Trophoblast cell (in vitro differentiated cells and primary cell): Measurements from ENCODE around the gene CACNA1C.

Experiments used
- DNase-seq, 2 donors: peaks; one replicate each; pipeline ENCODE4 v3.0.0-alpha.2; 2016
- H2AFZ ChIP-seq: 2 replicates; pipeline ENCODE4 v1.6.1; 2013; ENCODE audit warnings: low read length, moderate library complexity, mild to moderate bottlenecking; ENCODE audit not compliant: insufficient read depth, poor library complexity
- H2AK5ac ChIP-seq: 2 replicates; pipeline ENCODE4 v1.6.1; 2013; ENCODE audit warnings: mild to moderate bottlenecking, low read length
- H2BK120ac ChIP-seq: 2 replicates; pipeline ENCODE4 v1.6.1; 2013; ENCODE audit warnings: low read length, mild to moderate bottlenecking, moderate library complexity; ENCODE audit not compliant: insufficient read depth, poor library complexity
- H2BK12ac ChIP-seq: 2 replicates; pipeline ENCODE4 v1.6.1; 2013; ENCODE audit warnings: mild to moderate bottlenecking, low read length, moderate library complexity
- H2BK5ac ChIP-seq: 2 replicates; pipeline ENCODE4 v1.6.1; 2013; ENCODE audit warnings: low read length, low read depth, moderate library complexity, mild to moderate bottlenecking; ENCODE audit not compliant: poor library complexity
- H3K14ac ChIP-seq: 2 replicates; pipeline ENCODE4 v1.6.1; 2013; ENCODE audit warnings: mild to moderate bottlenecking, low read length
- H3K18ac ChIP-seq: 2 replicates; pipeline ENCODE4 v1.6.1; 2013; ENCODE audit warnings: mild to moderate bottlenecking, low read length
- H3K23ac ChIP-seq: 2 replicates; pipeline ENCODE4 v1.6.1; 2013; ENCODE audit warnings: low read length
- H3K27ac ChIP-seq: 2 replicates; pipeline ENCODE4 v1.5.1; 2013; ENCODE audit warnings: low read depth, mild to moderate bottlenecking, inconsistent platforms, low read length, moderate library complexity
- H3K27me3 ChIP-seq: 2 replicates; pipeline ENCODE4 v1.6.1; 2013; ENCODE audit warnings: inconsistent platforms, mild to moderate bottlenecking, low read length, moderate library complexity; ENCODE audit not compliant: insufficient read depth
- H3K36me3 ChIP-seq, 2 experiments: 1 replicate in 1 of 2; 2 replicates in 1 of 2; pipeline ENCODE4 v1.6.1; 2013; ENCODE audit warnings: low read length in 2 of 2, mild to moderate bottlenecking in 2 of 2, moderate library complexity in 1 of 2; ENCODE audit not compliant: insufficient read depth in 2 of 2, control insufficient read depth in 1 of 2
- H3K4ac ChIP-seq: 2 replicates; pipeline ENCODE4 v1.6.1; 2013; ENCODE audit warnings: low read depth, mild to moderate bottlenecking, low read length, moderate library complexity
- H3K4me1 ChIP-seq, 2 experiments: 1 replicate in 1 of 2; 2 replicates in 1 of 2; pipeline ENCODE4 v1.6.1; 2013; ENCODE audit warnings: low read length in 2 of 2, mild to moderate bottlenecking in 2 of 2, moderate library complexity in 1 of 2; ENCODE audit not compliant: insufficient read depth in 2 of 2, control insufficient read depth in 1 of 2
- H3K4me2 ChIP-seq: 2 replicates; pipeline ENCODE4 v1.6.1; 2013; ENCODE audit warnings: inconsistent platforms, mild to moderate bottlenecking, low read length, moderate library complexity
- H3K4me3 ChIP-seq: 2 replicates; pipeline ENCODE4 v1.5.1; 2013; ENCODE audit warnings: mild to moderate bottlenecking, low read depth, low read length, inconsistent platforms
- H3K79me1 ChIP-seq: one replicate; pipeline ENCODE4 v1.6.1; 2013; ENCODE audit warnings: low read length
- H3K79me2 ChIP-seq: 2 replicates; pipeline ENCODE4 v1.6.1; 2013; ENCODE audit warnings: low read length, mild to moderate bottlenecking; ENCODE audit not compliant: control insufficient read depth, insufficient read depth, poor library complexity
- H3K9ac ChIP-seq: 2 replicates; pipeline ENCODE4 v1.6.1; 2013; ENCODE audit warnings: mild to moderate bottlenecking, low read length
- H3K9me3 ChIP-seq: 2 replicates; pipeline ENCODE4 v1.6.1; 2013; ENCODE audit warnings: low read depth, mild to moderate bottlenecking, control low read depth, inconsistent platforms, low read length; ENCODE audit not compliant: insufficient read depth
- H4K12ac ChIP-seq: 2 replicates; pipeline ENCODE4 v1.6.1; 2013; ENCODE audit warnings: low read depth, mild to moderate bottlenecking, low read length, moderate library complexity
- H4K8ac ChIP-seq: 2 replicates; pipeline ENCODE4 v1.6.1; 2013; ENCODE audit warnings: low read depth, mild to moderate bottlenecking, low read length, moderate library complexity
- H4K91ac ChIP-seq: one replicate; pipeline ENCODE4 v1.6.1; 2013; ENCODE audit warnings: low read depth, mild to moderate bottlenecking, low read length, moderate library complexity
- WGBS: extraction: QIAGEN DNeasy Blood & Tissue Kit; methylation state at CpG from one replicate; pipeline ENCODE4 v1.1.7; 2013; ENCODE audit warnings: missing lambda C conversion rate; ENCODE audit not compliant: insufficient read length, insufficient coverage; ENCODE audit errors: extremely low coverage; 5-methylcytosine and 5-hydroxymethylcytosine counted together

The CACNA1C gene

GRCh38 chr12:2300886-2301285, 248.1 kb downstream of the CACNA1C start:
- peaks cover 4% of the 10 kb centered on the region for H3K79me1 ChIP-seq
- no peak overlapping the region for H3K18ac ChIP-seq
- no peaks in the 10 kb centered on the region for H3K36me3 ChIP-seq
- no peak overlapping the region for H3K4me3 ChIP-seq
- no peak overlapping the region for H2BK120ac ChIP-seq
- no peak overlapping the region for H3K9ac ChIP-seq
- H3K14ac ChIP-seq = no peak overlapping the region
- H3K27ac ChIP-seq = no peak overlapping the region
- no CpG with 5 or more reads among the region's 11 CpGs for WGBS
- H3K4me2 ChIP-seq = no peak overlapping the region
- H3K27me3 ChIP-seq = no peaks in the 10 kb centered on the region
- peak overlapping the region; percentile 1 for H4K91ac ChIP-seq
- no peak overlapping the region for H3K23ac ChIP-seq
- no peak overlapping the region for H3K4ac ChIP-seq
- H2BK12ac ChIP-seq = peak overlapping the region; percentile 8
- H2AFZ ChIP-seq = no peak overlapping the region
- no peak overlapping the region for H4K8ac ChIP-seq
- H2BK5ac ChIP-seq = no peak overlapping the region
- H3K9me3 ChIP-seq = peaks cover 3% of the 10 kb centered on the region
- H4K12ac ChIP-seq = no peak overlapping the region
- peak overlapping the region; percentile 36 for H2AK5ac ChIP-seq
- H3K79me2 ChIP-seq = no peaks in the 10 kb centered on the region
- peaks cover 18 to 19% of the 10 kb centered on the region in 2 experiments for H3K4me1 ChIP-seq
- DNase-seq = no peak

- no peaks in the 10 kb centered on the region for H3K36me3 ChIP-seq
- no peaks in the 10 kb centered on the region for H3K79me2 ChIP-seq
- H3K9me3 ChIP-seq = peaks cover 3% of the 10 kb centered on the region
- H2AK5ac ChIP-seq = no peak overlapping the region
- WGBS = no CpG with 5 or more reads among the region's 14 CpGs
- no peak overlapping the region for H4K8ac ChIP-seq
- DNase-seq = peak in 1 of 2 donors; percentile 33
- H2AFZ ChIP-seq = no peak overlapping the region
- peak overlapping the region; percentile 36 for H2BK5ac ChIP-seq
- H3K4ac ChIP-seq = no peak overlapping the region
- H3K18ac ChIP-seq = no peak overlapping the region
- H2BK12ac ChIP-seq = no peak overlapping the region
- no peaks in the 10 kb centered on the region for H3K27me3 ChIP-seq
- H3K4me3 ChIP-seq = no peak overlapping the region
- no peak overlapping the region for H3K4me2 ChIP-seq
- no peak overlapping the region for H2BK120ac ChIP-seq
- H3K14ac ChIP-seq = no peak overlapping the region
- no peak overlapping the region for H4K91ac ChIP-seq
- peaks cover 15 to 18% of the 10 kb centered on the region in 2 experiments for H3K4me1 ChIP-seq
- peak overlapping the region; percentile 28 for H3K27ac ChIP-seq
- peaks cover 4% of the 10 kb centered on the region for H3K79me1 ChIP-seq
- H3K23ac ChIP-seq = no peak overlapping the region
- H3K9ac ChIP-seq = no peak overlapping the region
- no peak overlapping the region for H4K12ac ChIP-seq
These were observed 249.0 kb downstream of the CACNA1C start for GRCh38 chr12:2301531-2302461.

- Histone ChIP-seq H4K91ac (no peak overlapping the region), H3K9ac (no peak overlapping the region), H3K36me3 (no peaks in the 10 kb centered on the region), H2AK5ac (no peak overlapping the region), H3K27me3 (no peaks in the 10 kb centered on the region), H2BK12ac (peak overlapping the region; percentile 25), H3K23ac (no peak overlapping the region), H4K8ac (no peak overlapping the region), H4K12ac (no peak overlapping the region), H3K79me1 (peaks cover 4% of the 10 kb centered on the region), H3K4me2 (no peak overlapping the region), H2AFZ (no peak overlapping the region), H2BK5ac (no peak overlapping the region), H3K27ac (no peak overlapping the region), H3K14ac (no peak overlapping the region), H3K9me3 (peaks cover 3% of the 10 kb centered on the region), H2BK120ac (no peak overlapping the region), H3K4me1 (peaks cover 15 to 16% of the 10 kb centered on the region in 2 experiments), H3K18ac (no peak overlapping the region), H3K79me2 (no peaks in the 10 kb centered on the region), H3K4ac (no peak overlapping the region), H3K4me3 (no peak overlapping the region)
- WGBS = no CpG with 5 or more reads among the region's 21 CpGs
- no peak for DNase-seq
These were observed 250.2 kb downstream of the CACNA1C start for GRCh38 chr12:2302711-2303580.

GRCh38 chr12:2304223-2304622, 251.4 kb downstream of the CACNA1C start:
- H3K79me2 ChIP-seq = no peaks in the 10 kb centered on the region
- no peak overlapping the region for H3K23ac ChIP-seq
- H2AK5ac ChIP-seq = no peak overlapping the region
- no peak for DNase-seq
- no peak overlapping the region for H3K14ac ChIP-seq
- no peak overlapping the region for H3K27ac ChIP-seq
- H3K4me2 ChIP-seq = no peak overlapping the region
- H3K27me3 ChIP-seq = no peaks in the 10 kb centered on the region
- no peak overlapping the region for H2BK5ac ChIP-seq
- H3K36me3 ChIP-seq = no peaks in the 10 kb centered on the region
- peaks cover 3% of the 10 kb centered on the region for H3K9me3 ChIP-seq
- no peak overlapping the region for H2AFZ ChIP-seq
- H3K4me1 ChIP-seq = peaks cover 15 to 16% of the 10 kb centered on the region in 2 experiments
- H3K4ac ChIP-seq = no peak overlapping the region
- H4K12ac ChIP-seq = no peak overlapping the region
- no peak overlapping the region for H4K8ac ChIP-seq
- H3K4me3 ChIP-seq = no peak overlapping the region
- H3K79me1 ChIP-seq = peaks cover 4% of the 10 kb centered on the region
- H3K18ac ChIP-seq = no peak overlapping the region
- no CpG with 5 or more reads among the region's 12 CpGs for WGBS
- no peak overlapping the region for H2BK12ac ChIP-seq
- no peak overlapping the region for H2BK120ac ChIP-seq
- no peak overlapping the region for H4K91ac ChIP-seq
- no peak overlapping the region for H3K9ac ChIP-seq
